OCI-M2 (cell line): Measurements from ENCODE around the gene BRPF1.

Experiments
- DNase-seq: peaks from one replicate; lab custom pipeline; 2025; ENCODE audit not compliant: unreplicated experiment; lab: John Stamatoyannopoulos, UW

Gene BRPF1, protein sequence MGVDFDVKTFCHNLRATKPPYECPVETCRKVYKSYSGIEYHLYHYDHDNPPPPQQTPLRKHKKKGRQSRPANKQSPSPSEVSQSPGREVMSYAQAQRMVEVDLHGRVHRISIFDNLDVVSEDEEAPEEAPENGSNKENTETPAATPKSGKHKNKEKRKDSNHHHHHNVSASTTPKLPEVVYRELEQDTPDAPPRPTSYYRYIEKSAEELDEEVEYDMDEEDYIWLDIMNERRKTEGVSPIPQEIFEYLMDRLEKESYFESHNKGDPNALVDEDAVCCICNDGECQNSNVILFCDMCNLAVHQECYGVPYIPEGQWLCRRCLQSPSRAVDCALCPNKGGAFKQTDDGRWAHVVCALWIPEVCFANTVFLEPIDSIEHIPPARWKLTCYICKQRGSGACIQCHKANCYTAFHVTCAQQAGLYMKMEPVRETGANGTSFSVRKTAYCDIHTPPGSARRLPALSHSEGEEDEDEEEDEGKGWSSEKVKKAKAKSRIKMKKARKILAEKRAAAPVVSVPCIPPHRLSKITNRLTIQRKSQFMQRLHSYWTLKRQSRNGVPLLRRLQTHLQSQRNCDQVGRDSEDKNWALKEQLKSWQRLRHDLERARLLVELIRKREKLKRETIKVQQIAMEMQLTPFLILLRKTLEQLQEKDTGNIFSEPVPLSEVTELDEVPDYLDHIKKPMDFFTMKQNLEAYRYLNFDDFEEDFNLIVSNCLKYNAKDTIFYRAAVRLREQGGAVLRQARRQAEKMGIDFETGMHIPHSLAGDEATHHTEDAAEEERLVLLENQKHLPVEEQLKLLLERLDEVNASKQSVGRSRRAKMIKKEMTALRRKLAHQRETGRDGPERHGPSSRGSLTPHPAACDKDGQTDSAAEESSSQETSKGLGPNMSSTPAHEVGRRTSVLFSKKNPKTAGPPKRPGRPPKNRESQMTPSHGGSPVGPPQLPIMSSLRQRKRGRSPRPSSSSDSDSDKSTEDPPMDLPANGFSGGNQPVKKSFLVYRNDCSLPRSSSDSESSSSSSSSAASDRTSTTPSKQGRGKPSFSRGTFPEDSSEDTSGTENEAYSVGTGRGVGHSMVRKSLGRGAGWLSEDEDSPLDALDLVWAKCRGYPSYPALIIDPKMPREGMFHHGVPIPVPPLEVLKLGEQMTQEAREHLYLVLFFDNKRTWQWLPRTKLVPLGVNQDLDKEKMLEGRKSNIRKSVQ (N-terminal part only)

DNA sequence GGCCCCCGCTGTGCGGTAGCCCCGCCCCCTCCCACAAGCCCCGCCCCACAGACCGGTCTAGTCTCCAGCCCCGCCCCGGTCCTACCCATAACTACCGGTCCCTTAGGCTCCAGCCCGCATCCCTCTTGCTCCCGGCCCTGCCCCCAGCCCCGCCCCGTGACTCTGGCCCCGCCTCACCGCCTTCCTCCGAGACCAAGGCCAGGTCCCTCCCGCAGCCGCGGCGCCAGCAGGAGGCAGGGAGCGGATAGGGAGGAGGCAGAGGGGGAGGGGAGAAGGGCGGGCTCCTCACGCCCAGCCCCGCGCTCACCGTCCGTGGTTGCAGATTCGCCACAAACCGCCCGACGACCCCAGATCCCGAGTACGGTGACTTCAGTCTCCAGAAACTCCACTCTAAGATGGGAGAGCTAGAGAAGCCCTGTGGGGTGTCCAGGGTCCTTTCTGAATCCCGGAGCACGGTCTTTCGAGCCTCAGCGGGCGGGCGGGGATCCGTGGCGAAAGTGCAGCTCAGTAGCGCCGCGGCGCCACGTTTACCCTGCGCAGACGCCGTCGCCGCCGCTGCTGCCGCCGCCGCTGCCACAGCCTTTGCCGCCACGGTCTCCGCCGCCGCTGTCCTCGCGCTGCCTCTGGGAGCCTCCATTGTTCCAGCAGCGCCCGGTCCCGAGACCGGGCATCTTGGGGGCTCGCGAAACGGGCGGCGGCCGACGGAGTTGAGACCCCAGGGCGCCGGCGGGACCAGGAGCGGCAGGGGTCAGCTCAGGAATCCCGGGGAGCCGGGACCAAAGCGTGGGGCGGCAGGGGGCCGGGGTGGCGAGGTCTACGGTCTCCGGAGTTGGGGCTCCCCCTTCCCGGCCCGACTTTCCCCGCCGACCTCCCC lies at the start of gene BRPF1:
TSS of gene BRPF1 (plus strand) at position 530 of the 874 bp plus-strand sequence. CDS start 2,406 bp downstream, outside the sequence.
- peak; percentile 80 for DNase-seq

DNA sequence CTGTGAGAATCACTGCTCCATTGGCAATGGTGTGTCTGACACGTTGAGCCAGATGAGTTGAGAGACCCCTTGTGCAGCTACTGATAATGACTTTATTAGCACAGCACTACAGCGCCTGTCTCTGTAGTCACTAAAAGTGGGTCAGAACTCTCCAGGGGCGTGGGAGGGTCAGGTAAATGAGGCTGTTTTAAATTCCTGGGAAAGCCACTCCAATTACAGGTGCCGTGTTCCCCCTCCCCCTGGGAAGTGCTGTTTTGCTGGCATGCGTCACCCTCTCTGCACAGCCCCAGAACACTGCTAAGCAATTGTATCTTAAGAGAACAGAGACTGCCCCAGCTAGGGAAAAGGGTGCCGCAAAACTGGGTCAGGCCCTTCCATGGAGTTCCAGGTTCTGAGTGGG lies 49.4 kb upstream of the BRPF1 start:
- DNase-seq = no peak

DNA sequence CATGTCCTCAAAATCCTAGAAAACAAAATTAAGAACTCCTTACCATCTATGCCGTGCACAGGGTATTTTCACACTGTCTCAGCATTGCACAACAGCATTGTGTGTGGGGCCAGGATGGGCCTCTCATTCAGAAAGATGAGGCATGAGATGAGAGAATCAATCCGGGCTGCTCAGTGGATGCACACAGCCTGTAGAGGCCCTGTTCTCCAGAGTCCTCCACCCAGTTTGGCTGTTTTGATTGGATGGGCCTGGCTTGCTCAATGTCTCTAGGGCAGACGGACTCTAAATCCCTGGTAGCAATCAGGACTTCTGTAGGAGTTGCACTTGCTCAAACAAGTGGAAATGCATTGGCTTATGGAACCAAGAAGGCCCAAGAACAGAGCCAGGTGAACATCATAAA lies 48.1 kb upstream of the BRPF1 start:
- DNase-seq = no peak

DNA sequence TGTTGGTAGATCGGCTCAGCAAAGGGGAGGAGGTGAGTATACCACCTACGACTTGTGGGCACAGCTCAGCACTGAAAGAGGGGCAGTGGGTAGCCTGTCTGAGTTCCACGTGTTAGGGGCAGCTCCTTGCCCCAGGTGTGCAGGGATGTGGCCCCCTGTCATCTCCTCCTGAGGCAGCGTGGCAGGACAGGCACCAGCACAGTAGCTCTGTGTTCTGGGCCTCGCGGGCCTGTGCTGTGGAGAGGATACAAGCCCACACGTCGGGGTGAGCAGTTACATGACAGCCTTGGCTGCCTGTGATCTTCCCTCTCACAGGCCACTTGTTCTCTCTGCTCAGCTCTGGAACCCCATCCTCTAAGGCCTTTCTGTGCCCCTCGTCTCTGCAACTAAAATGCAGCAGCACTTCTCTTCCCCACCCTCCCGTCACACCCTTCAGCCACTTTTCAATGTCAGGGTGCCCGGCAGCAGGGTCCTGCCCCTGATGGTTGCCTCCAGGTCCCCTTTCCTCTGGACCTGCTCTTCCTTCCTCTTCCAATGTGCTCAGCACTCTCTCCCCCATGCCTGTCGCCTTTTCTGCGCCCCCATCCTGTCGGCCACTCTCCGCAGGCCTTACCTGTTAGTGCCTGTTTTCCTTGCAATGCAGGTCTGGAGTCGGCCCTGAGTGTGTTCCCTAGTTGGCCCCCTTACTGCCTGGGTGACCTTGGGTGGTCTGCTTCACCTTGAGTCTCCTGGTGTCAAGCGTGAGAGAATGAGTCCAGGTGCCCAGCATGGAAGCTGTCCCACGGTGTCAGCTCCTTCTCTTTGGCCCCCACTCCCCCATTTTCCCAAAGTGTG lies 46.1 kb upstream of the BRPF1 start:
- no peak for DNase-seq

DNA sequence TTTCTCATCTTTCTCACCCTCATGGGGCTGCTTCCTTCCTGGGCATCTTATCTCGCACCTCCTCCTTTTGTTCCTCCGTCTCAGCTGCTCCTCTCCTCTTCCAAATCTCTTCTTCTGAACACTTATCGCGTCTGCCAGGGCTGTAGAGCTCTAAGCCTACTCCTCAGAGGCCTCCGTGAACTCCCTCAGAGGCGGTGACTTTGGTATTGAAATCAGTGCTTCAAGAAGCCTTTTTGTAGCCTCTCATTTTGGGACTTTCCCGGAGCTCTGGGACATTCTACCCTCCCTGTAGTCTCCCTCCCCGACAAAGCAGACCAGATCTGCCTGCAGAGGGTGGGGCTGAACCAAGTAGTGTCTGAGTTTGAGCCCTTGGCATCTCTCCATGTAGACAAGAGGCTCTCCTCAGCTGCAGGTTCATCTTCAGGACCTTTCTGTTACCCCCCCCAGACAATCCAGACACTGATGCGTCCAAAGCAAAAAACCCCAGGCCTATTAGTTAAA lies 45.4 kb upstream of the BRPF1 start:
- DNase-seq = no peak

DNA sequence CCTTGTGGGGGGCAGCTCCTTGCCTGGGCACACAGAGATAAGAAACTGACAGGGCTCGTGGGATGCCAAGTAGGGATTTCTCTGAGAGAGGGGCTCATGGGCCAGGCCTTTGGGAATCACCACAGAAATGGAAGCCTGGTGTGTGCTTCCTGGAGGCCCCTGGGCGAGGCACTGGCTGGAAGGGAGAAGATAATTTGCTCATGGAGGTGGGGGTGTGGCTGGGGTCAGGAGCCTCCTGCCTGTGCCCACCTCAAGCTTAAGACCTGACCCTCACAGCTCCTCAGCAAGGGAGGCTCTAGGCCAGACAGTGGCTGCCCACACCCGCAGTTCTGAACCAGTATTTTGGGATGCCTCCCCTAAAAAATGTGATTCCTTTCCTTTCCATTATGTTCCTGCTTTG lies 44.8 kb upstream of the BRPF1 start:
- no peak for DNase-seq

DNA sequence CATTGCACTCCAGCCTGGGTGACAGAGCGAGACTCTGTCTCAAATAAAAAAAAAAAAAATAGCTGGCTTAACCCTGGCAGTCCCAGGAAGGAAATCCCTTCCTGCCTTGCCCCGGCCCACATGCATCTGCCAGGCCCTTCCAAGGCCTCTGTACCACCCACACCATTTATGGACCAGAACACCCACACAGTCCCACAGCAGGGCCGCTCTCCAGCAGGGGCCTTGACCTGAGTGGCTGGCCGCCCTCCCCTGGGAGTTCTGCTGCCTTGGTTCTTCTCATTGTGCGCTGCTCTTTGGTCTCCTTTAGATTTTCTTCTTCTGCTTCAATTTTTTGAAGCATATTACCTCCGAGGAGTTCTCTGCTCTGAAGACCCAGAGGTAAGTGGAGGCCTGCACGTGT lies 44.0 kb upstream of the BRPF1 start:
- no peak for DNase-seq

DNA sequence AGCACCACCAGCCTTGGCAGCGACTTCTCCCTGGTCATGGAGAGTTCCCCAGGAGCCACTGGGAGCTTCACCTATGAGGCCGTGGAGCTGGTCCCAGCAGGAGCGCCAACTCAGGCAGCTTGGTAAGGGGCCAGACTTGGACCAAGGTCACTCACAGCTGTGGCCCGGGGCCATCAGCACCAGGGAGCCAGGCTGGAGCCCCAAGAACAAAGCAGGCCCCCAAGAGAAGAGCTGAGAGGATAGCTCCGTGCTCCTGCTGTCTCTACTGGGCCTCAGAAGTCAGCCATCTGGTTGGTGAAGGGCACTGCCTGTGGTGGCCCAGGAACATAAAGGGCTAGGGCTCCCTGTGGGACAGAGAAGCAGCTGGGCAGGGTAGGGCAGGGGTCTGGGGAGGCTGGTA lies 42.6 kb upstream of the BRPF1 start:
- no peak for DNase-seq

DNA sequence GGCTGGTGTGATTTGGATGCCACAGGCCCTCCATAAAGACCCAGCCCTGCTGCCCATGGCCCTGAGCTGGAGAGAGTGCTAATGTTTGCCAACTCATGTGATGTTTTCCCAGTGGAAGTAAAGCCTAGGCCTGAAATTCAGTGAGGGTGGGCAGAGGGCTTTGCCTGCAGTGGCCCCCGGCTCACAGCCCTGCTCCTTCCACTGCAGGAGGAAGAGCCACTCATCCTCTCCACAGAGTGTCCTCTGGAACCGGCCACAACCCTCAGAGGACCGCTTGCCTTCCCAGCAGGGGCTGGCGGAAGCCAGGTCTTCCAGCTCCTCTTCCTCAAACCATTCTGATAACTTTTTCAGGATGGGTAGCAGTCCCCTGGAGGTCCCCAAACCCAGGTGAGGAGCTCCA lies 41.8 kb upstream of the BRPF1 start:
- no peak for DNase-seq

DNA sequence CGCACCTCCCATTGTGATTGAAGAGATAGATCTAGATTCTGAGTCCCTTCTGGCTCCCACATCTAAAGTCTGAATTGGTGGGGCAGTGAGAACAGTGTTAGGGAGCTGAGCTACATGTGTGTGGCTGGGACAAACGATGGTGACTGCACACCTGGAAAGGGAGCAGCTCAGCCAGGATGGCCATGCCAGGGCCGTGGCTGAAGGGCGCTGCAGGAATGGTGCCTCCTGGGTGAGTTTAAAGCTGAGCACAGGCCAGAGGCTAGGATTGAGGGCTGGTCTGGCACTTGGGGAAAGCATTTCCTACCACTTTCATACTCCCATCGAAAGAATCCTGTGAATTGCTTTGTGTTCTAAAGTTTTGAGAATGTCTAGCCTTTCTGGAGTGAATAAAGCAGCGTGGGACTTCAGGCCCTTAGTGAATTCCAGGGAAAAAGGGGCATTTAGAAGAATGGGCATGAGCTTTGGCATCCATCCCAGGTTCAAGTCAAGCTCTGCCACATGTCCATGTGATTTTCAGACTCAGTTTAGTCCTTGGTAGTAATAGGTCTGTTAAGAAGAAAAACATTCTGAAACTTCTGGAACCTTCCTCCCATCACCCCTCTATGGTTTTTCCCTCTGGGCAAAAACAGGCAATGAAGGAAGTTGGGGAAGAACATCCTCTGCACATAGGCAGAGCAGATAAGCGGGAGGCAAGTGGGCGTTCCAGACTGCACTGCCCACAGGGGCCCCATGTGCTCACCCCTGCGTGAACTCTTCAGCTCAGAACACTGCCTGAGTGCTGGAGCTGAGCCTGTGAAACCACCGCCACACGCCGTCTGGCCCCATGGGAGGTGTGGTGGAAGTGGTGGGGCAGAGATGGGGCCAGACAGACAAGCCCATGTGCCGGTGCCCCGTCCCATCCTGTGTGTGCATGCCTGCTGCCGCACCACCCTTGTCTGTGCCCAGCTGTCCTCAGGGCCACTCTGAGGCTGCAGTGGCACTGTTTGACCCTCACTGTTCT lies 40.8 kb upstream of the BRPF1 start:
- DNase-seq = no peak

DNA sequence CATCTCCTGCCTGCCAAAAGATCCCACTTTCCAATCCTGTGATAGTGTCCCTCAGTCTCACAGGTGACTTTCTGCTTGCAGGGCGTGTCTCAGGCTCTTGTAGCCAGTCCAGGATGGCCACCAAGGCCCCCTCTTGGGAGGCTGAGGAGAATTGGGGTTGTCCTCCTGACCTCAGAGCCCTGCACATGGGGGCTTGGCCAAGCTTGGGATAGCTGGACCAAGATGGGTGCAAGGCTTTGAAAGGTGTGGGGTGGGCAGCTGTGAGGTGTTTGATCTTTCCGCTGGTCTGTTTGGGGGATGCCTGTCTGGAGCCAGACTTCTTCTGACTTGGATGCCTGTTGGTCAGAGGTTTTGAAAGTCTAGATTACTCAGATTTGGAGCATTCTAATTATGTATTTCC lies 39.9 kb upstream of the BRPF1 start:
- DNase-seq = no peak

DNA sequence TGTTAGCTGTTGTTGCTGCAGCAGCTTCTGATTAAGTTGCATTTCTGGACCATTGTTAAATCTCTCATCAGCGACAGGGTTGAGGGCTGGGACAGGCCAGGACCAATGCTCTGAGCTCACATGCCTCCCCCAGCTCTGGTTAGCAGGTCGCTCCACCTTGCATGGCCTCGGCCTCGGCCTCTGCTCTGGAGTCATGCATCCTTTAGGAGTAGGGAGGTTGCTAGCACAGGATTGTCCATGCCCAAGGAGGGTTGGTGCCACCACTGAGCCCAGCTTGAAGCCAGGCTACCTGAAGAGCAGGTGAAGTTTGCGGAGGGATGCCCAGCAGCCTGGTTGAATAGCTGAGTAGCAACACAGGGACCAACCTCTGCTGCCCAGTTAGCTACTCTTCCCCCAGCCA lies 39.1 kb upstream of the BRPF1 start:
- no peak for DNase-seq

DNA sequence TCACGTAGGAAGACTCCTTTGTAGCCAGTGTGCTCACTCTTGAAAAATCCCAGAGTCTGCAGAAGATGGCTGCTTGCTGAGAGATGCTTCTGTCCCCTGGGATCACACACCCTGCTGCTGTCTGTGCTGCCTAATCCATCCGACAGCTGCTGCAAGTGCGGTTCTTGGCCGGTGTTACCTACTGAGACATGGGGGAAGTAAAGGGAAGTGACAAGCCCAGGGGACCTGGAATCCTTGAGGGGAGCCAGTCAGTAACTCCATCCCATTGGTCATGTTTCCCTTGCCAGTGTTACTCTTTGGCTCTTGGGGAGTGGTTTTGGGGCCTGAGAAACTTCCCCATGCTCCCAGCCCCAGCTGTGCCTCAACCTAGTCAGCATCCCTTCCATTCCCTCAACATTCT lies 36.2 kb upstream of the BRPF1 start:
- no peak for DNase-seq

DNA sequence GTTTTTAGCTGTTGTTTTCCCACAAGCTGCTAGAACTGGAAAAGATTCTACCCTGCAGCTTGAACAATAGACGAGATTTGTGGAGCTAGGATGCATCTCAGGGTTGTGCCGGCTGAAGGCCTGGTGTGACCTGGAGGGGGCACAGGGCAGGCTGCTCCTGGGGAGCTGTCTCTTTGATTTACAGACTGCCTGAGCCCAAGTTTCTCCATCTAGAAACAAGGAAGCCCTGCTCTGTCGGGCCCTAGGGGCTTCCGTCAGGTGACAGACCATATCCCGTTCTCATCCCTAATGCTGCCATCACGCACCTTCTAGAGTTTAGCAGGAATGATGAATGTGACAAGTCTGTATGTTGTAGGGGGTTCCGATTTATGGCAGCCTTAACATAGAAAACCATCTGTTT lies 35.8 kb upstream of the BRPF1 start:
- no peak for DNase-seq

DNA sequence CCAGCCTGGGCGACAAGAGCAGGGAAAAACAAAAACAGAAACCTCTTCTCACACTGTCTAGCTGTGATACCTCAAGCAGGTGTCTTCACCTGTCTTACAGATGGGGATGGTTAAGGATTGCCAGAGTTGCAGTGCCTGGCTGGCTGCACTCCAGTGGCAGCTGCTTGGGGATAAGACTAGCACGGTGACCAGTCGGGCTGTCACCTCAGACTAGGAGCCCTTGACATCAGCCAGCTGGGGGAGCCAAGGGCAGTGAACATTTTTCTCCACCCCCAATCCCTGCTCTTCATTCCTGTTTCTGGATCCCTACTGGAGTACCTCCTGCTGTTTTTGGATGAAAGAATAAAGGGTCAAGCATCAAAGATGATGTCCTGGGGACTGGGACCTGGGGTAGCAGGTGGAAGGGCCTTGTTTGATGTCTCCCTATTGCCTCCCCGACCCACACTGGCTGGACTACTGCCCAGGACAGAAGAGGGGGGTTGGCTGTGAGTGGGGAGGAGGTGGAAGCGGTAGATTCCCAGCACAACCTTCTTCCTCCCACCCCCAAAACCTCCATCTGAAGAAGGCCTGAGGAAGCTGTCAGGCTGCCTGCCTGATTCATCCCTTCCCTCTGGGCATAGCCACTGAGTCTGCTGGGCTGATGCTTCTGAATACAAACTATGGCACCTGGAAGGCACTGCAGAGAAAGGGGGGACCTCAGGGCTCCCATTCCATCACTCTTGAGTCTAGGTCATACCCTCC lies 34.9 kb upstream of the BRPF1 start:
- DNase-seq = no peak

DNA sequence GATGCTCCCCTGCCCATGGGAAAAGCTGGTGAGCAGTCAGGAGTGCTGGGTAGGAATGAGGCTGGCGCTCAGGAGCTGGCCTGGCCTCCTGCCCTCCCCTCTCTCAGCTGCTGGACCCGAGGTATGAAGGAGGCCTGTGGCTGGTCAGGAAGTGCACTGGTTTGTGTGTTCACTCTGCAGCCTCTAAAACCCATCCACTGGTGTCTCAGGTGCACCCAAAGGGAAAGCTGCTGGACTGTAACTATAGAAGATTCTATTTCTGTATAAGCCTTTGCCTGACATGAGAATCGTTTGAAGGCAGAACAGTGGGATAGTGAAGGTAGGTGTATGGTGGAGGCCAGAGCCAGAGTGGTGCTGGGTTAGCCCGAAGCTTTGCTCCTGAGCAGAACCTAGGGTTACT lies 33.6 kb upstream of the BRPF1 start:
- DNase-seq = no peak

DNA sequence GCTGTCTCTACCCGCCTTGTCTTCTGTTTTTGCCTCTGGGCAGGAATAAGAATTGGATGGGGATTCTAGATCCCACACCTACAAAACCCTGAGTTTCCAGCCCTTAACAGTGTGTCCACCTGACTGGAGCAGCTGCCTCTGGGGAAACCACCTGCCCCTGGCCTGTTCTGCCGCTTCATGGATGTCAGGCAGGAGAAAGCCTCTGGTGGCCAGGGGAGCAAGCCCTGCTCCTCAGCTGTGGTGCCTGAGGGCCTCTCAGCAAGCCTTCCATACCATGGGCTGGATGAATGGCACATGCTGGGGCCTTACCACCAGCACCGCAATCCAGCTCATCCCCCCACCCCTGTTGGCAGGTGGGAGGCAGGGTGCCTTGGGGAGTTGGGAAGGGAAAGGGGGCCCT lies 33.2 kb upstream of the BRPF1 start:
- DNase-seq = no peak

DNA sequence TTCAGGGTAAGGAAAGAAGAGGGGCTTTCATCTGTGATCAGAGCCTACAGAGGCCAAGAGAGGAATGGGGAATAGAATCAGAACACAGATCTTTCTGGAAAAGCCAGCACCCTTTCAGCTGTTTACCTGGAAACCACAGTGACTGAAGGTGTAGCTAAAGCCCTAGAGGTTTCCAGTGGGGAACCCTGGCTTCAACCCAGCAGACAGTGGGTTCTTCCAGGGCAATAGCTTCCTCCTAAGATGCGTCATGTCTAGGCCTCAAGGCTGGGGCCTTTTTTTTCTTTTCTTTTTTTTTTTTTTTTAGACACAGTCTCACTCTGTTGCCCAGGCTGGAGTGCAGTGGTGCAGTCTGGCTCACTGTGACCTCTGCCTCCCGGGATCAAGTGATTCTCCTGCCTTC lies 31.0 kb upstream of the BRPF1 start:
- DNase-seq = no peak
